ENCODE measurements around the gene NEXMIF.
"Not testable (repeated sequence)": the region's sequence is repeated elsewhere in the genome, so short reads cannot be mapped to it uniquely, and the experiment has no call there.

NEXMIF gene

DNA sequence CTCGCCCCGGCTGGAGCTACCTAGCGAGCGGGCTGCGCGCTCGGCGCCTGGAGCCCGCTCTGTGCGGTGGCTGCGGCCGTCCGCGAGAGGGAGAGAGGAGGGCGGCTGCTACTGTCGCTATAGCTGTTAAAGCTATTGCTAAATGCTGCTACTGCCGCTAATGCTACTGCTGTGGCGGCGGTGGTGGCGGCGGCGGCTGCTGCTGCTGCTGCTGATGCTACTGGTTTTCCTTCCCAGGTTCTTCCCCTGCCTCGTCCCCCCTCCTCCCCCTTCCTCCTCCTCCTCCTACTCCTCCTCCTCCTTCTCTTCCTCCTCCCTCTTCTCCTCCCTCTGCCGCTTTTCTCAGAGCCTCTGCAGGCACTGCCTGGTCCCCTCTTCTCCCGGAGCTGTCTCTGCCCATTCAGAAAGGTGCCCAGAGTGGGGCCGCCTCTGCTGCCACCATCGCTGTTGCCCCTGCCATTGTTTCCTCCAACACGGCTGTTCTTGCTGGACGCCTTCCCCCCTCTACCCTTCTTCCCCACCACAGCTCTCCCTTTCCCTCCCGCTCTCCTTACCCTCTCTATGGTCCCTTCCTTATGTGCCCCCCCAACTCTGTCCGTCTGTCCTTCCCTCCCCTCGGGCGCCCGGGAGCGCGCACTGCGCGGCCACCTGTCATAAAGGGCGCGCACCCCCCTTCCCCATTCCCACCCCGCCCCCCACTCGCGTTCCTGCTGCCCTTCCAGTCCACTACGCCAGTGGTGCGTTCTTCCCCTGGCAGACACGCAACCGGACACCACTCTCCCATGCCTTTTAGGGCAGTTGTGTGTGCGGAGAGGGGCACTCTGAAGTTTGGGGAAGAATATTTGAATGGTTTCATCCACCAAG is at the start of gene NEXMIF:
Gene NEXMIF (minus strand): TSS at position 228 of the 864 bp plus-strand sequence.
- no peak for DNase-seq

DNA sequence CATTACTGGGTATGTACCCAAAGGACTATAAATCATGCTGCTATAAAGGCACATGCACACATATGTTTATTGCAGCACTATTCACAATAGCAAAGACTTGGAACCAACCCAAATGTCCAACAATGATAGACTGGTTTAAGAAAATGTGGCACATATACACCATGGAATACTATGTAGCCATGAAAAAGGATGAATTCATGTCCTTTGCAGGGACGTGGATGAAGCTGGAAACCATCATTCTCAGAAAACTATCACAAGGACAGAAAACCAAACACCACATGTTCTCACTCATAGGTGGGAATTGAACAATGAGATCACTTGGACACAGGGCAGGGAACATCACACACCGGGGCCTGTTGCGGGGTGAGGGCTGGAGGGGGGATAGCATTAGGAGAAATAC is 36.7 kb upstream of the NEXMIF start:
- DNase-seq: not testable (repeated sequence)

DNA sequence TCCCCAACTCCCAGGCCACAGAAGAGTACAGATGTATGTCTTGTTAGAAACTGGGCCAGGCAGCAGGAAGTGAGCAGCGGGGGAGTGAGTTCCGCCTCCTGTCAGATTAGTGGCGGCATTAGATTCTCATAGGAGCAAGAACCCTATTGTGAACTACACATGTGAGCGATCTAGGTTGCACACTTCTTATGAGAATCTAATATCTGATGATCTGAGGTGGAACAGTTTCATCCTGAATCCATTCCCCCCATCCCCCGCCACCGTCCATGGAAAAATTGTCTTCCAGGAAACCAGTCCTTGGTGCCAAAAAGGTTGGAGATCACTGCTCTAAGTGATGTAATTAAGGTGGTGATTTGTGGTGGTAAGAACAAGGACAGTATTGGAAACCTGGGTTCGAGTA is 24.5 kb upstream of the NEXMIF start:
- no peak for DNase-seq

DNA sequence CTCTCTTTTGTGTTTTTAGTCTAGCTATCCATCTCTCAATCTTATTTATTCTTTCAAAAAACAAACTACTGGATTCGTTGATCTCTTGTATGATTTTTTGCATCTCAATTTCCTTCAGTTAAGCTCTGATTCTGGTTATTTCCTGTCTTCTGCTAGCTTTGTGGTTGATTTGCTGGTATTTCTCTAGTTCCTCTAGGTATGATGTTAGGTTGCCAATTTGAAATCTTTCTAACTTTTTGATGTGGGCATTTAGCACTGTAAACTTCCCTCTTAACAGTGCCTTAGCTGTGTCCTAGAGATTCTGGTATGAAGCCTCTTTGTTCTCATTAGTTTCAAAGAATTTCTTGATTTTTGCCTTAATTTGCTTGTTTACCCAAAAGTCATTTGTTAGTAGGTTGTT is 15.2 kb upstream of the NEXMIF start:
- DNase-seq: no peak

DNA sequence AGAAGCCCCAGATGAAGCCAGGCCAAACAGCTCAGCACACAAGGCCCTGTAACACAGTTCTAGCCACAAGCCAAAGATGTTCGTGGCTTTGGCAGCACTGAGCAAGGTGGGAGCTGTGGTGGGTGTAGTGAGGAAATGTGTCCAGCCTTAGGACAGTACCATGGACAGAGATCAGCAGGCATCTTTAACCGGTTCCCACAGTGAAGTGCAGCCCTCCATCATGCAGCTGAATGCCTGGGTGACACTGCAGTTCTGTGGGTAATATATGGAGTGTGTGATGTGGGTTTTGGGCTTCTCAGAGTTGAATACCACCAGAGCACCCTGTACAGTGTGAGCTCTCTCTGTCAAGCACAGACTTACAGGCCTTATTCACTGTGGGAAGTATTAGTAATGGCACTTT is 6.0 kb upstream of the NEXMIF start:
- DNase-seq: no peak

DNA sequence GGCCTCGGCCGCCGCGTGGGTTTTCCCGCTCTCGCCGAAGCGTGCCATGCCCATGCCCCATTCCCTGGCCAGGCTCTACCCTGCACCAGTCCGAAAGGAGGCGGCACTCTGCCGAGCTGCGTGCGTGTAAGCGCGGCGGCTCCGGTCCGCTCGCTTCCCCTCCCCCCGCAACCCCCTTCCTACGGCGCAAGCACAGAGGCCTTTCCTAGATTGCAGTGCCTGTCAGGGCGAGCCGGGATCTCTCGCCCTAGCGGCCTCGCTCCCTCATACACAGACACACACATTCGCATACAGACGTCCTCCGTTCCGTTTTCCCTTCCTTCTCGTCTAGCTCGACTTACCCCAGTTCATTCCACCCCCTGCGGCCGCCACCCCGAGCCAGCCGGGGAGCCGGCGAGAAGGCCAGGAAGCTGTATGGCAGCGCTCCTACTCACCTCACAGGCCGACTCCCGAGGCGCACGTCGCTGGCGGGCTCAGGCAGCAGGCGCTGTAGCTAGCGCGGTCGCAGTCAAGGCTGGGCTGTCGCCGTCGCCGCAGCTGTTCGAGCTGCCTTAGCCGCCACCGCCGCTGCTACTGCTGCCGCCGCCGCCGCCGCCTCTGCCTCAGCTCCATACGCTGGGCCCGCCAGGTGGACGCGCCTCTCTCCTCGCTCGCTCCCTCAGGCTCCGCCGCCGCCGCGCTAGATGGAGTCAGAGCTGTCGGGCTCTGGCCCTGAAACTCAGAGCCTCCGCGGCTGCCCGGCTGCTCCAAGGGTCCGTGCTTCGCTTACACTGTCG is 615 bp downstream of the NEXMIF start:
- DNase-seq: no peak

DNA sequence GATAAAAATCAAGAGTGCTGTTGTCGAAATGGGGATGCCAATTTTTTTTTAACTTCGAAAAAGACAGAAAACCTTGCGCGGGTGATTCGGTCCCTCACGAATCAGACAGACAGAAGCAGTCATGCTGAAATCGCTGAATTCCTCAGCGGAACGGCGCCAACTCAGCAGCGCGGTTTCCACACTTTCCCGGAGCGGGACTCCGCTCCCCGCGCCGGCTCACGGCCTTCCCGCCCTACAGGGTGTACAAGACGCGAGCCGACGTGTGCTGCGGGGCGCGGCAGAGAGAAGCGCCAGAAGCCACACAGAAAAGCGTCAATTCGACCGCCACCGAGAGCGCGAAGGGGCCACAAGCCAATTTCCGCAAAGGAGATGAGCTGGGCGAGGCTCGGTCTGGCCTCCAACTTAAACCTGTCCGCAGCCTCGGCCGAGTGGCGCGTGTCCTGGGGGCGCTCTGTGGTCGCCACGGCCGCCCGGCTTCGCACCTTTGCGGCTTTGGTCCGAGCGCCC is 1.3 kb downstream of the NEXMIF start:
- no peak for DNase-seq

DNA sequence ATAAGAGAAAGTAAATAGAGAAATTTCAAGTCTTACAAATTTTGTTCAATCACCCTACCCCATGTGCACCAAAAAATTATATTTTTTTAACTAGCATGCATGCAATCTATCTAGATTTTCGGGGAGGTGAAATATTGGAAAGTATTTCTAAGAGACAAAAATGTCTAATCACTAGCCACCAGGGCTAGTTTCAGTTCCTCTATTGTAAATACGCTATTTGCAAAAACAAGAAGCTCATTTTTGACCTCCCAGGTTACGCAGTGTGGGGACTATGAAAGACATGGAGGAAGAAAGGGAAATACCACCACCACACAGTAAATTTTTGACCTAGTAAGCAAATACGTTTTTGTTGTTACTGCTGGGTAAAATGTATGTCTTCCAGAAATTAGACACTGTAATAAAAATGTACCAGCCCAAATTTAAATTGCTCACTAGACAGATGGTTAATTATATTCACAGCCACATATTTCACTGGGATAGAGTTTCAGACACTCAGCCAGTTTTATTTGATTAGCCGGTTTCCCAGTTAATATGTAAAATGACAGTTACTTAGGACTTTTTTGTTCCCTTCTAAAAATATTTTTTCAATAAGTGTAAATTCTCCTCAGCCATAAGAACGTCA is 2.2 kb downstream of the NEXMIF start:
- no peak for DNase-seq

DNA sequence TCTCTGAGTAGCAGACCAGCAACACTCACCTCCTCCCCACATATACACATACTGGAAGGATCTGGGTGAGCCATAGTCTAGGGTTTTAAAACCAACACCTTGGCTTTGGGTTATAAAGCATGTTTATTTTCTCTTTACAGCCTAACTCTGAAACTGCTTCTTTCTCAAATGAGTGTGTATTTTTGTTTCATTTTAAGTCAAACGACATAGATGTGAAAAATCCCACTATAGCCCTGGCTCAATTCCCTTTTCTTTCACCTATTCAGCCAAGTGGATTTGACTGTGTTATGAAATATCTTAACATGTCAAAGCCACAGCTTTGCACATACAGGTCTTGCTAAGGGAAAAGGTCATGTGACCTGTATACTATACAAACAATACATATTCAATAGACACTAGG is 13.8 kb downstream of the NEXMIF start:
- no peak for DNase-seq

DNA sequence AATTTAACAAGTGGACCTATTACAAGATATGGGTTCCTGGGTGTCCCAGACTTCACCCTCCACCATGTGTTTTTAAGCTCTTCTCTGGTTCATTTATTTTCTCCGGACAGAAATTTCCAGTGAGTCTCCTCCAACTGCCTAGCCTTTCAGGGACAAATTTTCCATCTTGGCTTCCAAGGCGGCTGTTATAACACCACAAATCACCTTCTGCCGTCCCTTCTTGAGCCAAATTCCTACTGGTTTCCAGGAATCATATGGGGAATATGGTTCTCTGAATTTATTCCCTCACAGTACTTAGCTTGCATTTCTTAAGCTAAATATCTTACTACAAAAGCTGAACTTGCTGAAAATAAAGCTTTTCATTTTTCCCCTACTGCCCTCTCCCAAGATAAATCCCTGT is 18.8 kb downstream of the NEXMIF start:
- DNase-seq: no peak

DNA sequence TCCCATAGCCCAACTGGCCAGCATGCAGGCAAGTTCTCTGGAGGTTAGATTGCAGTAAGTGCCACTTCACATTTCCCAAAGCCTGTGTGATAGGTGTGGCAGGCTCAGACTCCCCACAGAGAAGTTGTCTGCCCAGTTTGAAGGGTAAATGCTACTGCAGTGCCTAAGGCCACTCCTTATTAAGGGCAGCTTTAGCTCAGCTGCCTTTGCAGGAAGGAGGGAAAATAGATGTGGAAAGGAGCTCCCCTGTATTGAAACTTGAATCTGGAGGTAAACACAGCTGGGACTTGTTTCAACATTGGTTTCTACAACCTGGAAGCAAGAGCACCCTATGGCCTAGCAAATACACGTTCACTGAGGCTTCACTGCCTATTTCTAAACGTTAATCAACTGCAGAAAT is 22.4 kb downstream of the NEXMIF start:
- no peak for DNase-seq

DNA sequence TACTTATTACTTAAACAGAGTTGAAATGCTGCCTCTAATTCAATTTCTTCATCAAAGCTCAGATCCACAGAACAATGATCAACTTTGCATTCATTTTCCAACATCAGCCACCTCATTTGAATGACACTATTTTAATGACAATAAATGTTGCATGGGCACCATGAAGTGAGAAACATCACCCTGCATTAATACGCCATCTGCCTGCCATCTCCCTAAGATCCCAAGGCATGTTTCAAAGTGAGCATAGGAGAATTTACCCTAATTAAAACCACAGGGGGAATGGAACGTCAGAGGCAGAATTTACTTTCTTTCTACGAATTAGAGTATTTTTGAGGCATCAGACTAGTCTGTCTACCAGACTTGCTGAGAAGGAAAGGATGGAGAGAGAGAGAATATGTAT is 32.7 kb downstream of the NEXMIF start:
- DNase-seq: no peak

DNA sequence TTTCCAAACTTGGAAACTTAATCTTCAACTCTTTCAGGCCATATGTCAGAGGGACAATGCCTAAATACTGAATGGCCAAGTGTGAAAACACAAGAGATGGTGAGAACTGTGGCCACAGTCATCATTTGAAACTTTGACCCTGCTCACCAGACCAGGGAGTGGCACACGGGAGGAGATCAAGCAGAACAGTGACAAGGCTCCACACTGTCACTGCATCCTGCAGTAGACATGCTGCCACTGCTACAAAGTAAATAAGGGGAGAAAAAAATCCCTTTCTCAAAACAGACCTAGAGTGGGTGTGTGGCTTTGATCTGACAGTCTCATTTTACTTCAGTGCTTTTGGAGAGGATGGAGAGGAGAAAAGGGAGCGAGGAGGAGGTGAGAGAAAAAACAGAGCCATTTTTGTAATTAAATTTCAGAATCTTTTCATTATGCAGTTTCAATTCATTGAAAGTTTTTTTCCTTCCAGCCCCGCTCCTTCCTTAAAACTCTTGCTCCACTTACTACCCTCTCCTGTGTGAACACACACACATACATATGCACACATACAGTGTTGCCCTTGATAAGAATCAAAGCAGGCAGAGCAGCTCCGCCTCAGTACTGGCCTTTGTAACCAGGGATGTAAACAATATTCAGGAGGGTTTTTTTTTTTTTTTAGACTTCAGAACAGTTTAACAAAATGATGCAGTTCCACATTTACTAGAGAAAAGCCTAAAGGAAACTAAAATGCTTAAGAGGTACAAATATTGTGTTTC is 34.4 kb downstream of the NEXMIF start:
- DNase-seq: no peak

DNA sequence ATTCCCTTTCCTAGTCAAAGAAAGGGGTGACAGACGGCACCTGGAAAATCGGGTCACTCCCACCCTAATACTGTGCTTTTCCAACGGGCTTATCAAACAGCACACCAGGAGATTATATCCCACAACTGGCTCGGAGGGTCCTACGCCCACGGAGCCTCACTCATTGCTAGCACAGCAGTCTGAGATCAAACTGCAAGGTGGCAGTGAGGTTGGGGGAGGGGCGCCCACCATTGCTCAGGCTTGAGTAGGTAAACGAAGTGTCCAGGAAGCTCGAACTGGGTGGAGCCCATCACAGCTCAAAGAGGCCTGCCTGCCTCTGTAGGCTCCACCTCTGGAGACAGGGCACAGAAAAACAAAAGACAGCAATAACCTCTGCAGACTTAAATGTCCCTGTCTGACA is 42.9 kb downstream of the NEXMIF start:
- DNase-seq: not testable (repeated sequence)

DNA sequence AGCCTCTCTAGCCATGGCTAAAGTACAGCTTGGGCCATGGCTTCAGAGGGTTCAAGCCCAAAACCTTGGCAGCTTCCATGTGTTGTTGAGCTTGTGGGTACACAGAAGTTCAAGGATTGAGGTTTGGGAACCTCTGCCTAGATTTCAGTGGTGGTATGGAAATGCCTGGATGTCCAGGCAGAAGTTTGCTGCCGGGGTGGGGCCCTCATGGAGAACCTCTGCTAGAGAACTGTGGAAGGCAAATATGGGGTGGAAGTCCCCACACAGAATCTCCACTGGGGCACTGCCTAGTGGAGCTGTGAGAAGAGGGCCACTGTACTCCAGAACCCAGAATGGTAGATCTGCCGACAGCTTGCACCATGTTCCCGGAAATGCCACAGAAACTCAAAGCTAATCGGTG is 59.5 kb downstream of the NEXMIF start:
- no peak for DNase-seq

DNA sequence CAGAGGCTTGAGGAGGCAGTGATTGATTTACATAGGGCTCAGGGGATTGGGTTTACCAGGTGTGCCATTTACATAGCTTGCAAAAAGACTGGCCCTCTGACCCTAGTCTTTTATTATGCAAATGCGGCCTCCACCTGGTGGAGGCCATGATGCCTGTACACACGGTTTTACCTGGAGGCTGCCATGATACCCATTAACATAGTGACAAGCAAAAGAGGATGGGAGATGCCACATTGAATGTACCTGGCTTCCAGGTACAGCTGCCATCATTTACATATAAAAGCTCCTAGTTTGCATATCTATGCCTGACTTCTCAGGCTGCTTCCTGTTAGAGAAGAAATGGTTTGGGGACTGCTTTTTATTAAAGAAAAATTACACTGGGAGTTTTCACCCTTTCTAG is 72.0 kb downstream of the NEXMIF start:
- no peak for DNase-seq

DNA sequence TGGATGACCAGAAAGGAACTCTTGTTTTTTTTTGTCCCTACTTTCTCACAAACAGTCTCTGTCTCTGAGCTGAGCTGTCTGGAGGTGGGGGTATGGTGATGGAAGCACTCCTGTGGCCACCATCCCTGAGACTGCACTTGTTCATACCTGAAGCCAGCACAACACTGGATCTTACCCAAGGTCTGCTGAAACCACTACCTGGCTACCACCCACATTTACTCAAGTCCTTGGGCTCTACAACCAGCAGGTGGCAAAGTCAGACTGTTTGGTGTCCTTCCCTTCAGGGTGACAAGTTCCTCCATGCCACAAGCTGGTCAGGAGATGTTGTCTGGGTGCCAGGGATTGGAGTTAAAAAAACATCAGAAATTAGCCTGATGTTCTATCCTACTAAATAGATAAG is 89.7 kb downstream of the NEXMIF start:
- no peak for DNase-seq

DNA sequence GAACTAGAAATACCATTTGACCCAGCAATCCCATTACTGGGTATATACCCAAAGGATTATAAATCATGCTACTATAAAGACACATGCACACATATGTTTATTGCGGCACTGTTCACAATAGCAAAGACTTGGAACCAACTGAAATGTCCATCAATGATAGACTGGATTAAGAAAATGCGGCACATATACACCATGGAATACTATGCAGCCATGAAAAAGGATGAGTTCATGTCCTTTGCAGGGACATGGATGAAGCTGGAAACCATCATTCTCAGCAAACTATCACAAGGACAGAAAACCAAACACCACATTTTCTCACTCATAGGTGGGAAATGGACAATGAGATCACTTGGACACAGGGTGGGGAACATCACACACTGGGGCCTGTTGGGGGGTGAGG is 105.5 kb downstream of the NEXMIF start:
- not testable (repeated sequence) for DNase-seq

DNA sequence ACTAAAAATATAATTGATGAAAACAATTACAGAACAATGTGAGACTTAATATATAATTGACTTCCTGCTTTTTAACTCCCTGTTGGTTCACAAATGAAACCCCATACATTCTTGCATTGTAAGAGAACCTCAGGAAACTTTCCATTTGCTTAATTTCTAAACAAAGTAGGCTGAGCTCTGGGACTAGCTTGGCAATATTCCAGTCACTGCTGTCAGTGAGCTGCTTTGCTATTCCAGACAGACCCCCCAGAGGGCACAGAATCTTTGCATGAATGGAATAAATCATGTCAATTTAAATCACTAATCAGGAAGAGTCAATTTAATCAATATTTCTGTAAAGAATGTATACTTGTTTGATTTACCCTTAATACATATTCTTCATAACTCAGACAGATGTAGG is 110.6 kb downstream of the NEXMIF start:
- DNase-seq: no peak

DNA sequence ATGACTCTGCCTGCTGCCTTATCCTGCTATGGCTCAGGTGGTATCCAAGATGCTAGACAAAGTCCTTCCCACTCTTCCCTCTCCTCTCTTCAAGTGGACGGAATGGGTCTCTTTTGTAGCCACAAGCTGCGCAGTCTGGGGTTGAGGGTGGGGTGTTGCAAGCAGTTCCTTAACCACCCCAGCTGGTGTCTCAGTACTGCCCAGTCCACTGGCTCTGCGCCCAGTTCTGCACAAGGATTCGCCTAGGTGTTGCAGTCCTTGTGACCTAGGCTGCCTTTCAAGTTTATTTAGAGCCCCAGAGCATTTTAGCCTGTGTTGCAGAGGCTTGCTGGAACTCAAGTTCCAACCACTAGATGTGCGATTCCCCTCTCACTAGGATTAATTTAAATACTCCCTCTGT is 120.7 kb downstream of the NEXMIF start:
- no peak for DNase-seq

DNA sequence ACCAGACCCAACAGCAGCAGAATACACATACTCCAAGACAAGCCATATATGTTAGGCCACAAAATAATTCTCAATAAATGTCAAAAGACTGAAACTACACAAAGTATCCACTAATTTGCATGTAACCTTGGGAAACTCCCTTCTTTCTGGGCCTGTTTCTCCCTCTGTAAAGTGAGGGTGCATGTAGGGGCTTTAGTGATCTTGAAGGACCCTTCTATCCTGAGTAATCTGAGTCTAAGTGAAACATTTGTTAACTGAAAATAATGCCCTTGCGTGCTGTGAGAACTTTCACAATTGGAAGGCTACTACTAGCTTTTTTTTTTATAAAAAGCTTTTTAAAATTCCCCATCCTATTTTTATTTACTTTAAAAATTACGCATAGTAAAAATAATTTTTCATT is 125.2 kb downstream of the NEXMIF start:
- DNase-seq: no peak

DNA sequence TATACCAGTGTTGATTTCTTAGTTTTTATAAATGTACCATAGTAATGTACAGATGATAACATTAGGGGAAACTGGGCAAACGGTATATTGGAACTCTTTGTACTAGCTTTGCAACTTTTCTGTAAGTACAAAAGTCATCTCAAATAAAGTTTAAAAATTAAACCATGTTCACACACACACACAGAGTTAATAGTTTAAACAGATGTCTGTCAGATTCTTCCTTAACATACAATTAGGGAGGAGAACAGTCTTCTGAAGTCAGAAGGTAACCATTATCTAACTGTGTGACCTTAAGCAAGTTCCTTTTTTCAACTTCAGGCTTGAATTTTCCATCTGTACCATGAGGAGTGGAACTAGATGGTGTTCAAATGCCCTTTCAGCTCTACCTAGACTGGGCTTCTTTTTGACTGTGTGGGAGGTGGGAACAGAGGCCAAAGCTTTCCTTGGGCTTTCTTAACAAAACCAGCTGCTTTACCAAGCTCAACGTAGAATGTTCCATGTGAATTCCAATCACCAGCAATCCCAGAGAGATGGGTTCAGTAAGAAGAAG is 127.8 kb downstream of the NEXMIF start:
- DNase-seq: no peak
